DMS53 treated with DMSO at 0.1 percent for 48 hours (cell line): ENCODE data around the gene DHX57.
A peak's percentile ranks its signal among the peaks of the same experiment; 100 is the strongest.

ENCODE experiments used
- DNase-seq: peaks from one replicate; lab custom pipeline; 2025; ENCODE audit not compliant: unreplicated experiment; lab: John Stamatoyannopoulos, UW

The DHX57 gene

GRCh38 chr2:38875576-38876367 lies at the start of gene DHX57, which contains the start of gene MORN2:
TSS of gene DHX57 (minus strand) at chr2:38875934. CDS start at chr2:38868405, 7,529 bp downstream.
TSS of gene MORN2 (plus strand) at chr2:38875976.
- DNase-seq, result peak; percentile 47

- DNase-seq, result no peak
Observed at GRCh38 chr2:38922902-38923301, 47.2 kb upstream of the DHX57 start.

- DNase-seq, result no peak
Observed at GRCh38 chr2:38922389-38922788, 46.7 kb upstream of the DHX57 start.

GRCh38 chr2:38912619-38913018 lies 36.9 kb upstream of the DHX57 start:
- DNase-seq, result no peak

- no peak for DNase-seq
Observed at GRCh38 chr2:38911191-38911590, 35.5 kb upstream of the DHX57 start.

- DNase-seq, result no peak
Observed at GRCh38 chr2:38909872-38910271, 34.1 kb upstream of the DHX57 start.

GRCh38 chr2:38907743-38908562 lies 32.2 kb upstream of the DHX57 start:
- DNase-seq, result no peak

- DNase-seq, result no peak
Observed at GRCh38 chr2:38907242-38907641, 31.5 kb upstream of the DHX57 start.

GRCh38 chr2:38905251-38905650 lies 29.5 kb upstream of the DHX57 start:
- DNase-seq, result no peak

- DNase-seq, result no peak
Observed at GRCh38 chr2:38900726-38901125, 25.0 kb upstream of the DHX57 start.

- no peak for DNase-seq
Observed at GRCh38 chr2:38898256-38898655, 22.5 kb upstream of the DHX57 start.

GRCh38 chr2:38892819-38893218 lies 17.1 kb upstream of the DHX57 start:
- no peak for DNase-seq

- no peak for DNase-seq
Observed at GRCh38 chr2:38889575-38889974, 13.8 kb upstream of the DHX57 start, which contains the start of gene ARHGEF33. TSS of gene ARHGEF33 (plus strand) at chr2:38889875. CDS start at chr2:38919448, 29,573 bp downstream.

GRCh38 chr2:38889045-38889444 lies 13.3 kb upstream of the DHX57 start:
- no peak for DNase-seq

- no peak for DNase-seq
Observed at GRCh38 chr2:38887902-38888554, 12.3 kb upstream of the DHX57 start.

- DNase-seq, result no peak
Observed at GRCh38 chr2:38887347-38887746, 11.6 kb upstream of the DHX57 start.

GRCh38 chr2:38886063-38886462 lies 10.3 kb upstream of the DHX57 start:
- no peak for DNase-seq

GRCh38 chr2:38876407-38876806 lies 673 bp upstream of the DHX57 start:
- DNase-seq, result peak; percentile 1

GRCh38 chr2:38875227-38875575 lies 533 bp downstream of the DHX57 start:
- no peak for DNase-seq

- no peak for DNase-seq
Observed at GRCh38 chr2:38873763-38874162, 2.0 kb downstream of the DHX57 start.

- DNase-seq, result no peak
Observed at GRCh38 chr2:38871432-38871831, 4.3 kb downstream of the DHX57 start.
